ENCODE data around the gene ESR1. TPM values are rescaled to one million over a fixed set of nuclear protein-coding genes. Genes with fewer than 3 reads are reported as not detected.
"Not testable (repeated sequence)": the region's sequence is repeated elsewhere in the genome, so short reads cannot be mapped to it uniquely, and the experiment has no call there.

The ESR1 gene
- total RNA-seq, 1 experiment from 2014 or later = not detected

GRCh38 chr6:152026291-152026690 is 218.8 kb downstream of the ESR1 start:
- H3K4me3 Mint-ChIP-seq (ENCODE audit: unreplicated experiment) = no peak overlapping the region
- H3K4me1 Mint-ChIP-seq (ENCODE audit: low read depth, unreplicated experiment) = no peaks in the 10 kb centered on the region
- no peak for DNase-seq
- H3K9me3 Mint-ChIP-seq (ENCODE audit: unreplicated experiment) = peaks cover 21% of the 10 kb centered on the region
- H3K27me3 Mint-ChIP-seq (ENCODE audit: insufficient read depth, unreplicated experiment) = no peaks in the 10 kb centered on the region
- intact Hi-C loops (cut with micrococcal nuclease; ENCODE audit: unreplicated experiment) = no loop called here
- H3K36me3 ChIP-seq (ENCODE audit: control insufficient read depth, insufficient read depth, low read length) = no peaks in the 10 kb centered on the region
- no peaks in the 10 kb centered on the region for H3K36me3 Mint-ChIP-seq (ENCODE audit: insufficient read depth, unreplicated experiment)
- H3K4me1 ChIP-seq = no peaks in the 10 kb centered on the region
- no peaks in the 10 kb centered on the region for H3K27me3 ChIP-seq (replicated peaks; ENCODE audit: control insufficient read depth, insufficient read depth, low read length)
- no peak for TF ChIP-seq CTCF (IDR thresholded peaks at IDR 0.05; ENCODE audit: insufficient read depth in 1 of 2, low read depth in 1 of 2, low read length in 1 of 2, severe bottlenecking in 1 of 2, unreplicated experiment in 1 of 2)
- H3K9me3 ChIP-seq = no peaks in the 10 kb centered on the region
- no TSS peak for BruUV-seq (replicated peaks)
- no peak overlapping the region for H3K27ac Mint-ChIP-seq (ENCODE audit: unreplicated experiment)
- POLR2A ChIA-PET = no interaction called here
- H3K4me3 ChIP-seq (ENCODE audit: low read depth, low read length) = no peak overlapping the region
- CTCF ChIA-PET = no interaction called here

- H3K27me3 ChIP-seq (replicated peaks; ENCODE audit: control insufficient read depth, insufficient read depth, low read length); H3K27me3 Mint-ChIP-seq (ENCODE audit: insufficient read depth, unreplicated experiment); H3K9me3 ChIP-seq; H3K4me1 Mint-ChIP-seq (ENCODE audit: low read depth, unreplicated experiment); POLR2A ChIA-PET; H3K36me3 ChIP-seq (ENCODE audit: control insufficient read depth, insufficient read depth, low read length); intact Hi-C loops (cut with micrococcal nuclease; ENCODE audit: unreplicated experiment); DNase-seq; H3K4me3 ChIP-seq (ENCODE audit: low read depth, low read length); CTCF ChIA-PET; H3K27ac Mint-ChIP-seq (ENCODE audit: unreplicated experiment); BruUV-seq (replicated peaks); H3K4me3 Mint-ChIP-seq (ENCODE audit: unreplicated experiment); H3K36me3 Mint-ChIP-seq (ENCODE audit: insufficient read depth, unreplicated experiment); H3K4me1 ChIP-seq: not testable (repeated sequence)
- peaks cover 16% of the 10 kb centered on the region for H3K9me3 Mint-ChIP-seq (ENCODE audit: unreplicated experiment)
Measured at GRCh38 chr6:152026744-152027143, 219.3 kb downstream of the ESR1 start.

GRCh38 chr6:152033765-152034164 is 226.3 kb downstream of the ESR1 start:
- H3K4me3 ChIP-seq (ENCODE audit: low read depth, low read length); H3K36me3 ChIP-seq (ENCODE audit: control insufficient read depth, insufficient read depth, low read length); H3K27me3 ChIP-seq (replicated peaks; ENCODE audit: control insufficient read depth, insufficient read depth, low read length); H3K36me3 Mint-ChIP-seq (ENCODE audit: insufficient read depth, unreplicated experiment); H3K4me3 Mint-ChIP-seq (ENCODE audit: unreplicated experiment); H3K4me1 Mint-ChIP-seq (ENCODE audit: low read depth, unreplicated experiment); CTCF ChIA-PET; H3K4me1 ChIP-seq; intact Hi-C loops (cut with micrococcal nuclease; ENCODE audit: unreplicated experiment); H3K27me3 Mint-ChIP-seq (ENCODE audit: insufficient read depth, unreplicated experiment); H3K9me3 Mint-ChIP-seq (ENCODE audit: unreplicated experiment); BruUV-seq (replicated peaks); H3K9me3 ChIP-seq; POLR2A ChIA-PET; DNase-seq; H3K27ac Mint-ChIP-seq (ENCODE audit: unreplicated experiment): not testable (repeated sequence)

GRCh38 chr6:152034631-152035030 is 227.1 kb downstream of the ESR1 start:
- ChIA-PET CTCF (no interaction called here), POLR2A (no interaction called here)
- no peaks in the 10 kb centered on the region for H3K36me3 ChIP-seq (ENCODE audit: control insufficient read depth, insufficient read depth, low read length)
- no TSS peak for BruUV-seq (replicated peaks)
- no peaks in the 10 kb centered on the region for H3K9me3 ChIP-seq
- H3K4me1 ChIP-seq = no peaks in the 10 kb centered on the region
- H3K27me3 ChIP-seq (replicated peaks; ENCODE audit: control insufficient read depth, insufficient read depth, low read length) = no peaks in the 10 kb centered on the region
- Mint-ChIP-seq H3K27me3 (ENCODE audit: insufficient read depth, unreplicated experiment) (no peaks in the 10 kb centered on the region), H3K9me3 (ENCODE audit: unreplicated experiment) (no peaks in the 10 kb centered on the region), H3K36me3 (ENCODE audit: insufficient read depth, unreplicated experiment) (no peaks in the 10 kb centered on the region), H3K4me3 (ENCODE audit: unreplicated experiment) (no peak overlapping the region), H3K4me1 (ENCODE audit: low read depth, unreplicated experiment) (no peaks in the 10 kb centered on the region), H3K27ac (ENCODE audit: unreplicated experiment) (no peak overlapping the region)
- TF ChIP-seq CTCF (IDR thresholded peaks at IDR 0.05; ENCODE audit: insufficient read depth in 1 of 2, low read depth in 1 of 2, low read length in 1 of 2, severe bottlenecking in 1 of 2, unreplicated experiment in 1 of 2) = no peak
- intact Hi-C loops (cut with micrococcal nuclease; ENCODE audit: unreplicated experiment) = no loop called here
- no peak for DNase-seq
- H3K4me3 ChIP-seq (ENCODE audit: low read depth, low read length) = no peak overlapping the region

Data from Caco-2 (cell line).